HepG2 (cell line): ENCODE data around the gene C9orf43. TPM values are rescaled to one million over a fixed set of nuclear protein-coding genes. Genes with fewer than 3 reads are reported as not detected.
A peak's percentile ranks its signal among the peaks of the same experiment; 100 is the strongest.

ENCODE experiments used
- CEBPG ChIP-seq: IDR thresholded peaks from 2 replicates; pipeline ENCODE4 v1.6.1; 2016
- EP300 ChIP-seq, 3 experiments: sonication (generic) in 1 of 3; formaldehyde crosslinking in 1 of 3; IDR thresholded peaks; 2 replicates each; pipeline versions ENCODE4 v1.5.1 to v1.6.1; 2011 to 2020; ENCODE audit warnings: low read depth in 2 of 3, low read length in 2 of 3, borderline replicate concordance in 1 of 3, improper control_type of control experiment in 1 of 3, mild to moderate bottlenecking in 1 of 3, missing genetic modification reagents in 1 of 3, moderate library complexity in 1 of 3
- ESRRA ChIP-seq: sonication (generic); formaldehyde crosslinking; IDR thresholded peaks from 2 replicates; pipeline ENCODE4 v1.5.1; 2020; ENCODE audit warnings: mild to moderate bottlenecking, low read depth, missing genetic modification reagents
- SMAD9 ChIP-seq: sonication (generic); formaldehyde crosslinking; IDR thresholded peaks from 2 replicates; pipeline ENCODE4 v1.5.1; 2020; ENCODE audit warnings: mild to moderate bottlenecking, missing genetic modification reagents
- SP2 ChIP-seq: sonication (generic); formaldehyde crosslinking; IDR thresholded peaks from 2 replicates; pipeline ENCODE4 v1.5.1; 2020; ENCODE audit warnings: mild to moderate bottlenecking, missing genetic modification reagents
- SRSF4 ChIP-seq: fragments of 200-400 bp; formaldehyde crosslinking; IDR thresholded peaks from one replicate; pipeline ENCODE4 v1.6.1; 2018; ENCODE audit warnings: mild to moderate bottlenecking, low read depth, low read length, moderate library complexity; ENCODE audit not compliant: poor library complexity, severe bottlenecking
- ZNF674 ChIP-seq: sonication (generic); formaldehyde crosslinking; IDR thresholded peaks from 2 replicates; pipeline ENCODE4 v1.5.0; 2020; ENCODE audit warnings: low read depth, mild to moderate bottlenecking, missing genetic modification reagents
- ZNF704 ChIP-seq: sonication (generic); formaldehyde crosslinking; IDR thresholded peaks from 2 replicates; pipeline ENCODE4 v1.8.1; 2023; ENCODE audit warnings: mild to moderate bottlenecking, inconsistent platforms, moderate library complexity, missing genetic modification reagents, borderline replicate concordance
- ZNF775 ChIP-seq: sonication (generic); formaldehyde crosslinking; IDR thresholded peaks from 2 replicates; pipeline ENCODE4 v1.4.0; 2020; ENCODE audit warnings: missing genetic modification reagents, mild to moderate bottlenecking, moderate library complexity, borderline replicate concordance
- polyA plus RNA-seq, 8 experiments: library from polyadenylated mRNA; depleted of rRNA in 3 of 8; stranded (reverse) in 7 of 8; unstranded in 1 of 8; fragments of >200 nt; fragmentation: Illumina TruSeq in 4 of 8; extraction: Trizol in 4 of 8; gene quantifications; 2 replicates each; pipeline versions ENCODE4 v1.2.1 to v1.2.3, GENCODE V29; 2011 to 2016; ENCODE audit warnings: low read depth in 4 of 8, missing spikeins in 1 of 8, mixed read lengths in 1 of 8; ENCODE audit not compliant: insufficient read depth in 1 of 8
- total RNA-seq, 5 experiments: library from RNA; depleted of rRNA; stranded (reverse); fragments of >200 nt; fragmentation: Illumina TruSeq; extraction: Trizol; gene quantifications; 2 replicates each; pipeline ENCODE4 v1.2.3, GENCODE V29; 2016; ENCODE audit warnings: low read depth in 1 of 5
- TF ChIP-seq, protein P1 (sequence below): sonication (generic); formaldehyde crosslinking; IDR thresholded peaks from 2 replicates; pipeline ENCODE4 v1.5.0; 2020; ENCODE audit warnings: mild to moderate bottlenecking, missing genetic modification reagents, borderline replicate concordance
- TF ChIP-seq, protein P2 (sequence below): sonication (generic); formaldehyde crosslinking; IDR thresholded peaks from 2 replicates; pipeline ENCODE4 v1.5.0; 2020; ENCODE audit warnings: mild to moderate bottlenecking, missing genetic modification reagents
- TF ChIP-seq, protein P3 (sequence below): IDR thresholded peaks from 2 replicates; pipeline ENCODE4 v1.6.1; 2012; ENCODE audit warnings: low read depth, low read length, improper control_type of control experiment
- TF ChIP-seq, protein P4 (sequence below): sonication (generic); formaldehyde crosslinking; IDR thresholded peaks from 2 replicates; pipeline ENCODE4 v1.4.0; 2020; ENCODE audit warnings: missing genetic modification reagents, mild to moderate bottlenecking, borderline replicate concordance

Gene C9orf43
- total and polyA plus RNA-seq, 2 of the 13 experiments (the other 11 are each of a cell fraction or from before 2014, with no cell fraction given): 0.24 to 0.31 TPM

DNA sequence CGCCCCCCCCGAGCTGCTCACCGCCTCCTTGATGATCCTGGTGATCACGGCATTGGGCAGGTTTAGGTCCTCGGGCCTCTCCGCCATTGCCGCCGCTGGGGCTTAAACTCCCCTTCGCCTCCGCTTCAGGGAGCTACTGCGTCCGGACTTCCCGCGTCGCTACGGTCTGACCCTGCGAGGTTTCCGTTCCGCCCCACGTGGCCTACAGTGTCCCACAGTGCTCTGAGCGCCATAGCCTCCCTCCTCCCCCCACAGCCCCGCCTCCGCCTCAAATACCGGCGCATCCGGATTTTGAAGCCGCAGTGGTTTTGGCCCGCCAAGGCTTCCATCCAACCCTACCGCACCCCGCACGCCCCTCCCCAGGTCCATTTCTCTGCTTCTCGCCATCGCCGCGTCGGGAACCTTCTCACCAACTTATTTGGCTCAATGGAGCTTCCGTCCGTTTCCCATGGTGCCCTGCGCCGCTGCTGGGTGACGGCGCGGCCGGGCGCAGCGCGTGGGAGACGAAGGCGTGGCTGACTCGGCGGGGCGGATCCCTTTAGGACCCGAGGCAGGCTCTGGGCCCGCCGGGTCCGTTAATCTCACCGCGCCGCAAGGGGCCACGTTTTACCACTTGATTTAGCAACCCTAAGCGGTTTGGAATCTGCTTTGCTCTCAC, at the start of gene C9orf43, which contains the start of gene POLE3 (continued):
- no peak for TF ChIP-seq SRSF4
- peak; percentile 70 for TF ChIP-seq ESRRA (CRISPR knock-in tag)
- TF ChIP-seq, protein P1, sequence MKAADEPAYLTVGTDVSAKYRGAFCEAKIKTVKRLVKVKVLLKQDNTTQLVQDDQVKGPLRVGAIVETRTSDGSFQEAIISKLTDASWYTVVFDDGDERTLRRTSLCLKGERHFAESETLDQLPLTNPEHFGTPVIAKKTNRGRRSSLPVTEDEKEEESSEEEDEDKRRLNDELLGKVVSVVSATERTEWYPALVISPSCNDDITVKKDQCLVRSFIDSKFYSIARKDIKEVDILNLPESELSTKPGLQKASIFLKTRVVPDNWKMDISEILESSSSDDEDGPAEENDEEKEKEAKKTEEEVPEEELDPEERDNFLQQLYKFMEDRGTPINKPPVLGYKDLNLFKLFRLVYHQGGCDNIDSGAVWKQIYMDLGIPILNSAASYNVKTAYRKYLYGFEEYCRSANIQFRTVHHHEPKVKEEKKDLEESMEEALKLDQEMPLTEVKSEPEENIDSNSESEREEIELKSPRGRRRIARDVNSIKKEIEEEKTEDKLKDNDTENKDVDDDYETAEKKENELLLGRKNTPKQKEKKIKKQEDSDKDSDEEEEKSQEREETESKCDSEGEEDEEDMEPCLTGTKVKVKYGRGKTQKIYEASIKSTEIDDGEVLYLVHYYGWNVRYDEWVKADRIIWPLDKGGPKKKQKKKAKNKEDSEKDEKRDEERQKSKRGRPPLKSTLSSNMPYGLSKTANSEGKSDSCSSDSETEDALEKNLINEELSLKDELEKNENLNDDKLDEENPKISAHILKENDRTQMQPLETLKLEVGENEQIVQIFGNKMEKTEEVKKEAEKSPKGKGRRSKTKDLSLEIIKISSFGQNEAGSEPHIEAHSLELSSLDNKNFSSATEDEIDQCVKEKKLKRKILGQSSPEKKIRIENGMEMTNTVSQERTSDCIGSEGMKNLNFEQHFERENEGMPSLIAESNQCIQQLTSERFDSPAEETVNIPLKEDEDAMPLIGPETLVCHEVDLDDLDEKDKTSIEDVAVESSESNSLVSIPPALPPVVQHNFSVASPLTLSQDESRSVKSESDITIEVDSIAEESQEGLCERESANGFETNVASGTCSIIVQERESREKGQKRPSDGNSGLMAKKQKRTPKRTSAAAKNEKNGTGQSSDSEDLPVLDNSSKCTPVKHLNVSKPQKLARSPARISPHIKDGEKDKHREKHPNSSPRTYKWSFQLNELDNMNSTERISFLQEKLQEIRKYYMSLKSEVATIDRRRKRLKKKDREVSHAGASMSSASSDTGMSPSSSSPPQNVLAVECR: peak; percentile 96
- TF ChIP-seq, protein P2, sequence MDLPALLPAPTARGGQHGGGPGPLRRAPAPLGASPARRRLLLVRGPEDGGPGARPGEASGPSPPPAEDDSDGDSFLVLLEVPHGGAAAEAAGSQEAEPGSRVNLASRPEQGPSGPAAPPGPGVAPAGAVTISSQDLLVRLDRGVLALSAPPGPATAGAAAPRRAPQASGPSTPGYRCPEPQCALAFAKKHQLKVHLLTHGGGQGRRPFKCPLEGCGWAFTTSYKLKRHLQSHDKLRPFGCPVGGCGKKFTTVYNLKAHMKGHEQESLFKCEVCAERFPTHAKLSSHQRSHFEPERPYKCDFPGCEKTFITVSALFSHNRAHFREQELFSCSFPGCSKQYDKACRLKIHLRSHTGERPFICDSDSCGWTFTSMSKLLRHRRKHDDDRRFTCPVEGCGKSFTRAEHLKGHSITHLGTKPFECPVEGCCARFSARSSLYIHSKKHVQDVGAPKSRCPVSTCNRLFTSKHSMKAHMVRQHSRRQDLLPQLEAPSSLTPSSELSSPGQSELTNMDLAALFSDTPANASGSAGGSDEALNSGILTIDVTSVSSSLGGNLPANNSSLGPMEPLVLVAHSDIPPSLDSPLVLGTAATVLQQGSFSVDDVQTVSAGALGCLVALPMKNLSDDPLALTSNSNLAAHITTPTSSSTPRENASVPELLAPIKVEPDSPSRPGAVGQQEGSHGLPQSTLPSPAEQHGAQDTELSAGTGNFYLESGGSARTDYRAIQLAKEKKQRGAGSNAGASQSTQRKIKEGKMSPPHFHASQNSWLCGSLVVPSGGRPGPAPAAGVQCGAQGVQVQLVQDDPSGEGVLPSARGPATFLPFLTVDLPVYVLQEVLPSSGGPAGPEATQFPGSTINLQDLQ (CRISPR knock-in tag): peak; percentile 89
- TF ChIP-seq SP2: peak; percentile 59
- TF ChIP-seq EP300 (IDR thresholded peaks at IDR 0.05; ENCODE audit: low read depth in 2 of 2, low read length in 2 of 2): peak; percentile 34 to 42; a peak in 1 of 4 replicates
- peak; percentile 62 for TF ChIP-seq EP300 (CRISPR knock-in tag; IDR thresholded peaks at IDR 0.05; ENCODE audit: borderline replicate concordance)
- peak; percentile 68; the same call in 1 of the 2 replicates for TF ChIP-seq ZNF775 (CRISPR knock-in tag)
- TF ChIP-seq, protein P3, sequence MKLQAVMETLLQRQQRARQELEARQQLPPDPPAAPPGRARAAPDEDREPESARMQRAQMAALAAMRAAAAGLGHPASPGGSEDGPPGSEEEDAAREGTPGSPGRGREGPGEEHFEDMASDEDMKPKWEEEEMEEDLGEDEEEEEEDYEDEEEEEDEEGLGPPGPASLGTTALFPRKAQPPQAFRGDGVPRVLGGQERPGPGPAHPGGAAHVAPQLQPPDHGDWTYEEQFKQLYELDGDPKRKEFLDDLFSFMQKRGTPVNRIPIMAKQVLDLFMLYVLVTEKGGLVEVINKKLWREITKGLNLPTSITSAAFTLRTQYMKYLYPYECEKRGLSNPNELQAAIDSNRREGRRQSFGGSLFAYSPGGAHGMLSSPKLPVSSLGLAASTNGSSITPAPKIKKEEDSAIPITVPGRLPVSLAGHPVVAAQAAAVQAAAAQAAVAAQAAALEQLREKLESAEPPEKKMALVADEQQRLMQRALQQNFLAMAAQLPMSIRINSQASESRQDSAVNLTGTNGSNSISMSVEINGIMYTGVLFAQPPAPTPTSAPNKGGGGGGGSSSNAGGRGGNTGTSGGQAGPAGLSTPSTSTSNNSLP: peak; percentile 78
- TF ChIP-seq CEBPG (CRISPR knock-in tag): peak; percentile 73
- TF ChIP-seq ZNF674 (CRISPR knock-in tag): no peak
- TF ChIP-seq ZNF704 (CRISPR knock-in tag): peak; percentile 78; the same call in 1 of the 2 replicates
- TF ChIP-seq, protein P4, sequence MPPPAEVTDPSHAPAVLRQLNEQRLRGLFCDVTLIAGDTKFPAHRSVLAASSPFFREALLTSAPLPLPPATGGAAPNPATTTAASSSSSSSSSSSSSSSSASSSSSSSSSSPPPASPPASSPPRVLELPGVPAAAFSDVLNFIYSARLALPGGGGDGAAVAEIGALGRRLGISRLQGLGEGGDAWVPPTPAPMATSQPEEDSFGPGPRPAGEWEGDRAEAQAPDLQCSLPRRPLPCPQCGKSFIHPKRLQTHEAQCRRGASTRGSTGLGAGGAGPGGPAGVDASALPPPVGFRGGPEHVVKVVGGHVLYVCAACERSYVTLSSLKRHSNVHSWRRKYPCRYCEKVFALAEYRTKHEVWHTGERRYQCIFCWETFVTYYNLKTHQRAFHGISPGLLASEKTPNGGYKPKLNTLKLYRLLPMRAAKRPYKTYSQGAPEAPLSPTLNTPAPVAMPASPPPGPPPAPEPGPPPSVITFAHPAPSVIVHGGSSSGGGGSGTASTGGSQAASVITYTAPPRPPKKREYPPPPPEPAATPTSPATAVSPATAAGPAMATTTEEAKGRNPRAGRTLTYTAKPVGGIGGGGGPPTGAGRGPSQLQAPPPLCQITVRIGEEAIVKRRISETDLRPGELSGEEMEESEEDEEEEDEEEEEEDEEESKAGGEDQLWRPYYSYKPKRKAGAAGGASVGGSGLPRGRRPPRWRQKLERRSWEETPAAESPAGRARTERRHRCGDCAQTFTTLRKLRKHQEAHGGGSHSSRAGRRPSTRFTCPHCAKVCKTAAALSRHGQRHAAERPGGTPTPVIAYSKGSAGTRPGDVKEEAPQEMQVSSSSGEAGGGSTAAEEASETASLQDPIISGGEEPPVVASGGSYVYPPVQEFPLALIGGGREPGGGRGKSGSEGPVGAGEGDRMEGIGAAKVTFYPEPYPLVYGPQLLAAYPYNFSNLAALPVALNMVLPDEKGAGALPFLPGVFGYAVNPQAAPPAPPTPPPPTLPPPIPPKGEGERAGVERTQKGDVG (CRISPR knock-in tag): 0 out of 2 replicates have a peak, but pooled peaks have one; percentile 32
- TF ChIP-seq SMAD9 (CRISPR knock-in tag): no peak
